Retinal pigment epithelial cell (primary cell): ENCODE data around the gene ZKSCAN3.
A peak's percentile ranks its signal among the peaks of the same experiment; 100 is the strongest.
"Not testable (repeated sequence)": the region's sequence is repeated elsewhere in the genome, so short reads cannot be mapped to it uniquely, and the experiment has no call there.

ENCODE experiments used
- DNase-seq: peaks from one replicate; pipeline ENCODE4 v3.0.0-alpha.2; 2010; ENCODE audit warnings: low read depth
- H3K4me3 ChIP-seq: 2 replicates; pipeline ENCODE4 v1.5.1; 2011; ENCODE audit warnings: mild to moderate bottlenecking, low read length, control low read depth, moderate library complexity
- CTCF ChIP-seq: conservative IDR thresholded peaks from 2 replicates; pipeline ENCODE4 v1.5.1; 2011; ENCODE audit warnings: low read depth, low read length, control low read depth, inconsistent platforms

The ZKSCAN3 gene

GRCh38 chr6:28349892-28350737 lies at the start of gene ZKSCAN3:
Gene ZKSCAN3 (plus strand): TSS chr6:28349947. CDS start chr6:28359587, 9,640 bp downstream.
- no peak for DNase-seq
- H3K4me3 ChIP-seq: peak within 1 kb of the TSS; percentile 91
- no peak for TF ChIP-seq CTCF

GRCh38 chr6:28303570-28303969 lies 46.2 kb upstream of the ZKSCAN3 start:
- H3K4me3 ChIP-seq: no peak overlapping the region
- no peak for TF ChIP-seq CTCF
- no peak for DNase-seq

- H3K4me3 ChIP-seq, DNase-seq: not testable (repeated sequence)
These were observed 43.4 kb upstream of the ZKSCAN3 start for GRCh38 chr6:28306363-28306762.

- no peak overlapping the region for H3K4me3 ChIP-seq
- DNase-seq: peak; percentile 97
- TF ChIP-seq CTCF: no peak
These were observed 38.5 kb upstream of the ZKSCAN3 start for GRCh38 chr6:28311139-28311823.

GRCh38 chr6:28312939-28313338 lies 36.8 kb upstream of the ZKSCAN3 start:
- DNase-seq: no peak
- no peak for TF ChIP-seq CTCF
- H3K4me3 ChIP-seq: no peak overlapping the region

- no peak for DNase-seq
- TF ChIP-seq CTCF: no peak
- H3K4me3 ChIP-seq: no peak overlapping the region
These were observed 34.1 kb upstream of the ZKSCAN3 start for GRCh38 chr6:28315628-28316027.

- DNase-seq, H3K4me3 ChIP-seq: not testable (repeated sequence)
These were observed 31.9 kb upstream of the ZKSCAN3 start for GRCh38 chr6:28317866-28318265.

- no peak for TF ChIP-seq CTCF
- no peak for DNase-seq
- H3K4me3 ChIP-seq: no peak overlapping the region
These were observed 27.1 kb upstream of the ZKSCAN3 start for GRCh38 chr6:28322661-28323060.
